HepG2 (cell line): ENCODE results near the gene TNRC18. TPM values are rescaled to one million over a fixed set of nuclear protein-coding genes. Genes with fewer than 3 reads are reported as not detected.

Experiments used
- FOXJ3 ChIP-seq: sonication (generic); formaldehyde crosslinking; IDR thresholded peaks from 2 replicates; pipeline ENCODE4 v1.4.0; 2020; ENCODE audit warnings: missing genetic modification reagents, mild to moderate bottlenecking, borderline replicate concordance
- FOXK1 ChIP-seq: sonication (generic); formaldehyde crosslinking; IDR thresholded peaks from 2 replicates; pipeline ENCODE4 v1.4.0; 2020; ENCODE audit warnings: low read depth, missing genetic modification reagents, borderline replicate concordance
- GATA4 ChIP-seq: sonication (generic); IDR thresholded peaks from 2 replicates; pipeline ENCODE4 v1.6.1; 2016; ENCODE audit warnings: antibody characterized with exemption, low read depth, borderline replicate concordance
- GFI1 ChIP-seq: sonication (generic); formaldehyde crosslinking; IDR thresholded peaks from 2 replicates; pipeline ENCODE4 v1.5.0; 2020; ENCODE audit warnings: missing genetic modification reagents, mild to moderate bottlenecking, borderline replicate concordance
- IRX3 ChIP-seq: sonication (generic); formaldehyde crosslinking; IDR thresholded peaks from 2 replicates; pipeline ENCODE4 v1.8.1; 2023; ENCODE audit warnings: mild to moderate bottlenecking, low read depth, missing genetic modification reagents, borderline replicate concordance
- KMT2B ChIP-seq: IDR thresholded peaks from 2 replicates; pipeline ENCODE4 v1.6.1; 2016; ENCODE audit warnings: missing genetic modification reagents, missing compliant biosample characterization
- MYC ChIP-seq: sonication (generic); formaldehyde crosslinking; IDR thresholded peaks from 2 replicates; pipeline ENCODE4 v1.9.0; 2021; ENCODE audit warnings: missing genetic modification reagents, borderline replicate concordance
- NFATC3 ChIP-seq: sonication (generic); formaldehyde crosslinking; IDR thresholded peaks from 2 replicates; pipeline ENCODE4 v1.5.1; 2020; ENCODE audit warnings: mild to moderate bottlenecking, missing genetic modification reagents
- RBM39 ChIP-seq: fragments of 200-400 bp; formaldehyde crosslinking; IDR thresholded peaks from one replicate; pipeline ENCODE4 v1.6.1; 2018; ENCODE audit warnings: antibody characterized with exemption, mild to moderate bottlenecking, low read depth, low read length; ENCODE audit not compliant: poor library complexity, severe bottlenecking
- SRSF1 ChIP-seq: fragments of 200-400 bp; formaldehyde crosslinking; optimal IDR thresholded peaks from 2 replicates; pipeline ENCODE3; 2017; ENCODE audit warnings: mild to moderate bottlenecking, low read depth, low read length, moderate library complexity
- ZMYM4 ChIP-seq: sonication (generic); formaldehyde crosslinking; IDR thresholded peaks from 2 replicates; pipeline ENCODE4 v1.8.1; 2023; ENCODE audit warnings: mild to moderate bottlenecking, missing genetic modification reagents
- ZNF20 ChIP-seq: sonication (generic); formaldehyde crosslinking; IDR thresholded peaks from 2 replicates; pipeline ENCODE4 v1.4.0; 2020; ENCODE audit warnings: mild to moderate bottlenecking, moderate library complexity, missing genetic modification reagents
- ZNF253 ChIP-seq: sonication (generic); formaldehyde crosslinking; IDR thresholded peaks from 2 replicates; pipeline ENCODE4 v1.8.0; 2022; ENCODE audit warnings: mild to moderate bottlenecking, missing genetic modification reagents, borderline replicate concordance
- ZNF382 ChIP-seq: sonication (generic); formaldehyde crosslinking; IDR thresholded peaks from 2 replicates; pipeline ENCODE4 v1.5.0; 2020; ENCODE audit warnings: missing genetic modification reagents, mild to moderate bottlenecking, borderline replicate concordance
- ZNF552 ChIP-seq: sonication (generic); formaldehyde crosslinking; IDR thresholded peaks from 2 replicates; pipeline ENCODE4 v1.9.0; 2022; ENCODE audit warnings: missing genetic modification reagents, mild to moderate bottlenecking, borderline replicate concordance
- ZSCAN21 ChIP-seq: sonication (generic); formaldehyde crosslinking; IDR thresholded peaks from 2 replicates; pipeline ENCODE4 v1.8.0; 2022; ENCODE audit warnings: mild to moderate bottlenecking, missing genetic modification reagents, moderate library complexity, borderline replicate concordance
- polyA plus RNA-seq, 8 experiments: library from polyadenylated mRNA; depleted of rRNA in 3 of 8; stranded (reverse) in 7 of 8; unstranded in 1 of 8; fragments of >200 nt; fragmentation: Illumina TruSeq in 4 of 8; extraction: Trizol in 4 of 8; gene quantifications; 2 replicates each; pipeline versions ENCODE4 v1.2.1 to v1.2.3, GENCODE V29; 2011 to 2016; ENCODE audit warnings: low read depth in 4 of 8, missing spikeins in 1 of 8, mixed read lengths in 1 of 8; ENCODE audit not compliant: insufficient read depth in 1 of 8
- total RNA-seq, 5 experiments: library from RNA; depleted of rRNA; stranded (reverse); fragments of >200 nt; fragmentation: Illumina TruSeq; extraction: Trizol; gene quantifications; 2 replicates each; pipeline ENCODE4 v1.2.3, GENCODE V29; 2016; ENCODE audit warnings: low read depth in 1 of 5
- TF ChIP-seq, protein P1 (sequence below): sonication (generic); formaldehyde crosslinking; IDR thresholded peaks from 2 replicates; pipeline ENCODE4 v1.4.0; 2020; ENCODE audit warnings: mild to moderate bottlenecking, missing genetic modification reagents
- TF ChIP-seq, protein P2 (sequence below): IDR thresholded peaks from 2 replicates; pipeline ENCODE4 v1.6.1; 2016; ENCODE audit warnings: low read depth, borderline replicate concordance
- TF ChIP-seq, protein P3 (sequence below): sonication (generic); formaldehyde crosslinking; IDR thresholded peaks from 2 replicates; pipeline ENCODE4 v1.4.0; 2020; ENCODE audit warnings: mild to moderate bottlenecking, missing genetic modification reagents, borderline replicate concordance
- TF ChIP-seq, protein P4 (sequence below): fragments of 450-650 bp; IDR thresholded peaks from 2 replicates; pipeline ENCODE4 v1.6.1; 2016

Gene TNRC18
- total and polyA plus RNA-seq, 2 of the 13 experiments (the other 11 are each of a cell fraction or from before 2014, with no cell fraction given): 11.7 to 17.4 TPM

DNA sequence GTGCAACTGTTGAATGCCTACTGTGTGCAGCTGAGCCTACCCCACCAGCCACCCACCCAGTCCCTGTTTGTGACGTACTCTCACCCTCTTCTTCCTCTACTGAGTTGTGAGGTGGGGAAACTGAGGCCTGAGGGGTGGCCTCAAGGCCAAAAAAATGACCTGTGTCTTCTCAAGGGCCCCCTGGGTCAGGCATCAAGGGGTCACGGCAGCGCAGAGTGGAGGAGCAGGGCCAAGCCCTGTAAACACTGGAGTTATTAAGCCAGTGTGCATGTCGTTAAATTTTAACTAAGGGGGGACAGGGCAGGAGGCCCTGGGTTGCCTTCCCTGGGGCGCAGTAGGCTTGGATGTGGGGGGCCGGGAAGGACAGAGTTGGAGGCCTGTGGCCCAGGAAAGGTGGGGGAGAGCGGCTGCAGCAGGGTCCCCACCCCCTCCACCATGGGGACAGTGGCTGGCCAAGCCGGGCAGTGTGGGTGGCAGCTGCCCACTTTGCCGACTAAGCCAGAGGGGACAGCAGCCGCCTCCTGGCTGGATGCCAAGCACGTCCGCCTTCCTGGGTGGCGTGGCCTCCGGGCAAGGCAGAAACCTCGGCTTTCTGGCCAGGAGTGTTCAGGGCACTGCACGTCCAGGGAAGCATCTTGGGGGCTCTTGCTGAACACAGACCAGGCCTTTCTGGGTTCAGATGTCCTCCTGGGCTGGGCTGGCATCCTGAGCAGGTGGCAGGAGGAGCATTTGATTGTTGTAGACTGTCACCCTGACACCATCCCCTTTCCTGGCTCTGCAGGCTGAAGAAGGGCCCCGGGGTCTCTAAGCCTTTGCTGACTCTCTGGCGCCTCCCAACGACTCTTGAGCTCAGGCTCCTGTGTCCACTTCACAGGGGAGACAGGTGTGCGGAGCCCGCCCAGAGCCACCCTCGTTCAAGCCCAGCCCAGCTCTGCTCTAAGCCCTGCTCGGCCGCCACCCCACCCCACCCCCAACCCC is 139.0 kb downstream of the TNRC18 start (continued):
- TF ChIP-seq, protein P1, sequence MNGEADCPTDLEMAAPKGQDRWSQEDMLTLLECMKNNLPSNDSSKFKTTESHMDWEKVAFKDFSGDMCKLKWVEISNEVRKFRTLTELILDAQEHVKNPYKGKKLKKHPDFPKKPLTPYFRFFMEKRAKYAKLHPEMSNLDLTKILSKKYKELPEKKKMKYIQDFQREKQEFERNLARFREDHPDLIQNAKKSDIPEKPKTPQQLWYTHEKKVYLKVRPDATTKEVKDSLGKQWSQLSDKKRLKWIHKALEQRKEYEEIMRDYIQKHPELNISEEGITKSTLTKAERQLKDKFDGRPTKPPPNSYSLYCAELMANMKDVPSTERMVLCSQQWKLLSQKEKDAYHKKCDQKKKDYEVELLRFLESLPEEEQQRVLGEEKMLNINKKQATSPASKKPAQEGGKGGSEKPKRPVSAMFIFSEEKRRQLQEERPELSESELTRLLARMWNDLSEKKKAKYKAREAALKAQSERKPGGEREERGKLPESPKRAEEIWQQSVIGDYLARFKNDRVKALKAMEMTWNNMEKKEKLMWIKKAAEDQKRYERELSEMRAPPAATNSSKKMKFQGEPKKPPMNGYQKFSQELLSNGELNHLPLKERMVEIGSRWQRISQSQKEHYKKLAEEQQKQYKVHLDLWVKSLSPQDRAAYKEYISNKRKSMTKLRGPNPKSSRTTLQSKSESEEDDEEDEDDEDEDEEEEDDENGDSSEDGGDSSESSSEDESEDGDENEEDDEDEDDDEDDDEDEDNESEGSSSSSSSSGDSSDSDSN (CRISPR knock-in tag): peak; percentile 76
- TF ChIP-seq NFATC3 (CRISPR knock-in tag) (0 out of 2 replicates have a peak, but pooled peaks have one; percentile 41), GATA4 (no peak), ZNF253 (CRISPR knock-in tag) (no peak), FOXK1 (CRISPR knock-in tag) (peak; percentile 74; the same call in 1 of the 2 replicates), RBM39 (no peak), MYC (CRISPR knock-in tag) (peak; percentile 78; the same call in 1 of the 2 replicates), ZNF20 (CRISPR knock-in tag) (no peak), GFI1 (CRISPR knock-in tag) (peak; percentile 75; the same call in 1 of the 2 replicates), ZSCAN21 (CRISPR knock-in tag) (no peak), FOXJ3 (peak; percentile 41; the same call in 1 of the 2 replicates), SRSF1 (no peak), IRX3 (CRISPR knock-in tag) (no peak), KMT2B (CRISPR knock-in tag) (no peak), ZNF552 (CRISPR knock-in tag) (no peak), ZNF382 (CRISPR knock-in tag) (no peak), ZMYM4 (no peak; the same call in 1 of the 2 replicates)
- TF ChIP-seq, protein P2, sequence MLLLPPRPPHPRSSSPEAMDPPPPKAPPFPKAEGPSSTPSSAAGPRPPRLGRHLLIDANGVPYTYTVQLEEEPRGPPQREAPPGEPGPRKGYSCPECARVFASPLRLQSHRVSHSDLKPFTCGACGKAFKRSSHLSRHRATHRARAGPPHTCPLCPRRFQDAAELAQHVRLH: peak; percentile 72; the same call in 1 of the 2 replicates
- TF ChIP-seq, protein P3, sequence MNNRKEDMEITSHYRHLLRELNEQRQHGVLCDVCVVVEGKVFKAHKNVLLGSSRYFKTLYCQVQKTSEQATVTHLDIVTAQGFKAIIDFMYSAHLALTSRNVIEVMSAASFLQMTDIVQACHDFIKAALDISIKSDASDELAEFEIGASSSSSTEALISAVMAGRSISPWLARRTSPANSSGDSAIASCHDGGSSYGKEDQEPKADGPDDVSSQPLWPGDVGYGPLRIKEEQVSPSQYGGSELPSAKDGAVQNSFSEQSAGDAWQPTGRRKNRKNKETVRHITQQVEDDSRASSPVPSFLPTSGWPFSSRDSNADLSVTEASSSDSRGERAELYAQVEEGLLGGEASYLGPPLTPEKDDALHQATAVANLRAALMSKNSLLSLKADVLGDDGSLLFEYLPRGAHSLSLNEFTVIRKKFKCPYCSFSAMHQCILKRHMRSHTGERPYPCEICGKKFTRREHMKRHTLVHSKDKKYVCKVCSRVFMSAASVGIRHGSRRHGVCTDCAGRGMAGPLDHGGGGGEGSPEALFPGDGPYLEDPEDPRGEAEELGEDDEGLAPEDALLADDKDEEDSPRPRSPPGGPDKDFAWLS: no peak
- TF ChIP-seq, protein P4, sequence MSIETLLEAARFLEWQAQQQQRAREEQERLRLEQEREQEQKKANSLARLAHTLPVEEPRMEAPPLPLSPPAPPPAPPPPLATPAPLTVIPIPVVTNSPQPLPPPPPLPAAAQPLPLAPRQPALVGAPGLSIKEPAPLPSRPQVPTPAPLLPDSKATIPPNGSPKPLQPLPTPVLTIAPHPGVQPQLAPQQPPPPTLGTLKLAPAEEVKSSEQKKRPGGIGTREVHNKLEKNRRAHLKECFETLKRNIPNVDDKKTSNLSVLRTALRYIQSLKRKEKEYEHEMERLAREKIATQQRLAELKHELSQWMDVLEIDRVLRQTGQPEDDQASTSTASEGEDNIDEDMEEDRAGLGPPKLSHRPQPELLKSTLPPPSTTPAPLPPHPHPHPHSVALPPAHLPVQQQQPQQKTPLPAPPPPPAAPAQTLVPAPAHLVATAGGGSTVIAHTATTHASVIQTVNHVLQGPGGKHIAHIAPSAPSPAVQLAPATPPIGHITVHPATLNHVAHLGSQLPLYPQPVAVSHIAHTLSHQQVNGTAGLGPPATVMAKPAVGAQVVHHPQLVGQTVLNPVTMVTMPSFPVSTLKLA: no peak
